HepG2 (cell line): ENCODE results near the gene CDC42EP1. TPM values are rescaled to one million over a fixed set of nuclear protein-coding genes. Genes with fewer than 3 reads are reported as not detected.

ENCODE experiments used
- BRD4 ChIP-seq: sonication (generic); formaldehyde crosslinking; IDR thresholded peaks from 2 replicates; pipeline ENCODE4 v1.4.0; 2020; ENCODE audit warnings: missing genetic modification reagents
- CENPX ChIP-seq: sonication (generic); formaldehyde crosslinking; IDR thresholded peaks from 2 replicates; pipeline ENCODE4 v1.9.0; 2021; ENCODE audit warnings: mild to moderate bottlenecking, missing genetic modification reagents, moderate library complexity
- HCFC1 ChIP-seq: fragments of 150-350 bp; IDR thresholded peaks from 2 replicates; pipeline ENCODE4 v1.6.1; 2014; ENCODE audit warnings: low read depth, low read length
- HOXD1 ChIP-seq: sonication (generic); formaldehyde crosslinking; IDR thresholded peaks from 2 replicates; pipeline ENCODE4 v1.5.0; 2020; ENCODE audit warnings: missing genetic modification reagents
- JUND ChIP-seq: sonication (generic); formaldehyde crosslinking; IDR thresholded peaks from 2 replicates; pipeline ENCODE4 v1.8.0; 2022; ENCODE audit warnings: mild to moderate bottlenecking, missing genetic modification reagents
- KLF11 ChIP-seq: IDR thresholded peaks from 2 replicates; pipeline ENCODE4 v1.6.1; 2016; ENCODE audit warnings: missing compliant biosample characterization
- MAFF ChIP-seq: IDR thresholded peaks from 2 replicates; pipeline ENCODE4 v1.6.1; 2011; ENCODE audit warnings: low read depth, low read length, improper control_type of control experiment
- NFE2 ChIP-seq: sonication (generic); formaldehyde crosslinking; IDR thresholded peaks from 2 replicates; pipeline ENCODE4 v1.4.0; 2020; ENCODE audit warnings: missing genetic modification reagents
- RNF219 ChIP-seq: sonication (generic); formaldehyde crosslinking; IDR thresholded peaks from 2 replicates; pipeline ENCODE4 v1.5.0; 2020; ENCODE audit warnings: mild to moderate bottlenecking, missing genetic modification reagents
- TOPORS ChIP-seq: sonication (generic); formaldehyde crosslinking; IDR thresholded peaks from 2 replicates; pipeline ENCODE4 v1.8.0; 2023; ENCODE audit warnings: mild to moderate bottlenecking, missing genetic modification reagents
- ZNF280B ChIP-seq: sonication (generic); formaldehyde crosslinking; IDR thresholded peaks from 2 replicates; pipeline ENCODE4 v1.5.0; 2020; ENCODE audit warnings: missing genetic modification reagents, mild to moderate bottlenecking, borderline replicate concordance
- polyA plus RNA-seq, 8 experiments: library from polyadenylated mRNA; depleted of rRNA in 3 of 8; stranded (reverse) in 7 of 8; unstranded in 1 of 8; fragments of >200 nt; fragmentation: Illumina TruSeq in 4 of 8; extraction: Trizol in 4 of 8; gene quantifications; 2 replicates each; pipeline versions ENCODE4 v1.2.1 to v1.2.3, GENCODE V29; 2011 to 2016; ENCODE audit warnings: low read depth in 4 of 8, missing spikeins in 1 of 8, mixed read lengths in 1 of 8; ENCODE audit not compliant: insufficient read depth in 1 of 8
- total RNA-seq, 5 experiments: library from RNA; depleted of rRNA; stranded (reverse); fragments of >200 nt; fragmentation: Illumina TruSeq; extraction: Trizol; gene quantifications; 2 replicates each; pipeline ENCODE4 v1.2.3, GENCODE V29; 2016; ENCODE audit warnings: low read depth in 1 of 5
- TF ChIP-seq, protein P1 (sequence below): sonication (generic); formaldehyde crosslinking; IDR thresholded peaks from 2 replicates; pipeline ENCODE4 v1.8.1; 2023; ENCODE audit warnings: missing genetic modification reagents, inconsistent platforms, borderline replicate concordance

CDC42EP1 gene
- total and polyA plus RNA-seq, 2 of the 13 experiments (the other 11 are each of a cell fraction or from before 2014, with no cell fraction given) = 17.1 to 29.5 TPM

DNA sequence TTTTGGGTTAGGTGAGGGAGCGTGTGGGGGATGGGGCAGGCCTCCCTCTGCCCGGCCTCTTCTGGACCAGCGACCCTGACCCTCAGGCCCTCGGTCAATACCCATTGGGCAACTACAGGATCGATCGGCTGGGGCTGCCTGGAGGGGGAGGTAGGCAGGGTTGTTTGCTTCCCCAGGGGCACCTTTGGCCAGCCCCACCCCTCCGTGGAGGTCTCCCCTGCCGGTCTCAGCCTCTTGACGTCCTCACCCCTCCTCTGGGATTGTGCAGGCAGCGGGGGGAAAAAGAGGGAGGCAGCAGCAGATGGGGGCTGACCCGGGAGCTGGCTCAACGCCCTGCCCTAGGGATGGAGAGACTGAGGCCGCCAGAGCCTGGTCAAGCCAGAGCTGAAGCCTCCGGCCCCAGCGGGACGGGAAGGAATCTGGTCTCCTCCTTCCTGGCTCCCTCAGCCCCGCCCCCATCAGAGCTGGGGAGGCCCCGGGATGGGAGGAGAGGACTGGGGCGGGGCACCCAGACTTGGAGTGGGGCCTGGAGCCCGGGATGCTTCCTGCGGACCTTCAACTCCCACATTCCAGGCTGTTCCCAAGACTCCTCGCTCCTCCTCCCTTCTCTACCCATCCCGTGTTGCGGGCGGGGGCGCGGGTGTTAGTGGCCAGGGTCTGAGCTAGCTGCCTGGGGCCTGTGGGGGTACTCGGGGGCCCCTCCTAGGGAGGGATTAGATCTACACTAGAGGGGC is 14.4 kb upstream of the CDC42EP1 start (continued):
- TF ChIP-seq ZNF280B (CRISPR knock-in tag) (peak; percentile 22; the same call in 1 of the 2 replicates), RNF219 (CRISPR knock-in tag) (no peak), NFE2 (CRISPR knock-in tag) (no peak), MAFF (no peak), HCFC1 (no peak), CENPX (CRISPR knock-in tag) (no peak), TOPORS (CRISPR knock-in tag) (no peak), JUND (peak; percentile 86), BRD4 (CRISPR knock-in tag) (peak; percentile 44), KLF11 (CRISPR knock-in tag) (no peak), HOXD1 (CRISPR knock-in tag) (peak; percentile 80)
- TF ChIP-seq, protein P1, sequence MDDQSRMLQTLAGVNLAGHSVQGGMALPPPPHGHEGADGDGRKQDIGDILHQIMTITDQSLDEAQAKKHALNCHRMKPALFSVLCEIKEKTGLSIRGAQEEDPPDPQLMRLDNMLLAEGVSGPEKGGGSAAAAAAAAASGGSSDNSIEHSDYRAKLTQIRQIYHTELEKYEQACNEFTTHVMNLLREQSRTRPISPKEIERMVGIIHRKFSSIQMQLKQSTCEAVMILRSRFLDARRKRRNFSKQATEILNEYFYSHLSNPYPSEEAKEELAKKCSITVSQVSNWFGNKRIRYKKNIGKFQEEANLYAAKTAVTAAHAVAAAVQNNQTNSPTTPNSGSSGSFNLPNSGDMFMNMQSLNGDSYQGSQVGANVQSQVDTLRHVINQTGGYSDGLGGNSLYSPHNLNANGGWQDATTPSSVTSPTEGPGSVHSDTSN = no peak
